OCI-LY1 (cell line): ENCODE data around the gene HNRNPM.

Experiments
- H2AFZ ChIP-seq: fragments of 200-600 bp; sonication (generic), shearing (Covaris generic); 2 replicates; pipeline ENCODE4 v1.6.0; 2014; ENCODE audit warnings: antibody characterized with exemption, mild to moderate bottlenecking, low read length
- H3F3A ChIP-seq: fragments of 200-600 bp; sonication (generic), shearing (Covaris generic); 2 replicates; pipeline ENCODE4 v1.6.0; 2014; ENCODE audit warnings: mild to moderate bottlenecking, antibody characterized with exemption, low read length, moderate library complexity; ENCODE audit not compliant: insufficient read depth
- H3K27ac ChIP-seq: fragments of 200-600 bp; sonication (generic); 2 replicates; pipeline ENCODE4 v1.5.1; 2014; ENCODE audit warnings: low read length, mixed run types, mild to moderate bottlenecking, low read depth; ENCODE audit not compliant: poor library complexity, severe bottlenecking
- H3K27me3 ChIP-seq: fragments of 200-600 bp; sonication (generic); 2 replicates; pipeline ENCODE4 v1.6.0; 2014; ENCODE audit warnings: antibody characterized with exemption, mild to moderate bottlenecking, low read length, moderate library complexity; ENCODE audit not compliant: insufficient read depth
- H3K36me3 ChIP-seq: fragments of 200-600 bp; sonication (generic); 2 replicates; pipeline ENCODE4 v1.6.1; 2014; ENCODE audit warnings: mild to moderate bottlenecking, antibody characterized with exemption, low read length, moderate library complexity, mixed read lengths; ENCODE audit not compliant: insufficient read depth
- H3K4me1 ChIP-seq: fragments of 200-600 bp; sonication (generic); 2 replicates; pipeline ENCODE4 v1.5.1; 2014; ENCODE audit warnings: mild to moderate bottlenecking, low read length, moderate library complexity; ENCODE audit not compliant: insufficient read depth, severe bottlenecking
- H3K4me2 ChIP-seq: fragments of 200-600 bp; sonication (generic), shearing (Covaris generic); 2 replicates; pipeline ENCODE4 v1.6.1; 2014; ENCODE audit warnings: low read length
- H3K4me3 ChIP-seq: fragments of 200-600 bp; sonication (generic); 2 replicates; pipeline ENCODE4 v1.5.1; 2014; ENCODE audit warnings: low read length, low read depth, mild to moderate bottlenecking, mixed read lengths; ENCODE audit not compliant: poor library complexity, severe bottlenecking
- H3K79me2 ChIP-seq: fragments of 200-600 bp; shearing (Covaris generic); 2 replicates; pipeline ENCODE4 v1.6.1; 2016; ENCODE audit warnings: mixed run types, low read length, mixed read lengths; ENCODE audit not compliant: insufficient read depth
- H3K9ac ChIP-seq: fragments of 200-600 bp; sonication (generic), shearing (Covaris generic); 2 replicates; pipeline ENCODE4 v1.6.1; 2014; ENCODE audit warnings: mild to moderate bottlenecking, low read length, mixed read lengths
- H3K9me2 ChIP-seq: fragments of 200-600 bp; sonication (generic), shearing (Covaris generic); 2 replicates; pipeline ENCODE4 v1.6.1; 2014; ENCODE audit warnings: low read depth, mild to moderate bottlenecking, low read length, mixed read lengths
- H3K9me3 ChIP-seq: fragments of 200-600 bp; shearing (Covaris generic); 2 replicates; pipeline ENCODE4 v1.6.1; 2014; ENCODE audit warnings: low read length, mixed read lengths
- H4K20me1 ChIP-seq: fragments of 200-600 bp; sonication (generic), shearing (Covaris generic); 2 replicates; pipeline ENCODE4 v1.6.0; 2016; ENCODE audit warnings: mild to moderate bottlenecking, low read length; ENCODE audit not compliant: insufficient read depth
- EZH2 ChIP-seq: fragments of 200-600 bp; sonication (generic), shearing (Covaris generic); IDR thresholded peaks from 2 replicates; pipeline ENCODE4 v1.8.0; 2017; ENCODE audit warnings: borderline replicate concordance, mixed run types, mild to moderate bottlenecking, antibody characterized with exemption, low read length, moderate library complexity, mixed read lengths
- TF ChIP-seq, protein P1 (sequence below): fragments of 200-600 bp; sonication (generic), shearing (Covaris generic); IDR thresholded peaks from 2 replicates; pipeline ENCODE4 v1.5.1; 2017; ENCODE audit warnings: mild to moderate bottlenecking, antibody characterized with exemption, low read length, moderate library complexity, mixed read lengths

Gene HNRNPM

DNA sequence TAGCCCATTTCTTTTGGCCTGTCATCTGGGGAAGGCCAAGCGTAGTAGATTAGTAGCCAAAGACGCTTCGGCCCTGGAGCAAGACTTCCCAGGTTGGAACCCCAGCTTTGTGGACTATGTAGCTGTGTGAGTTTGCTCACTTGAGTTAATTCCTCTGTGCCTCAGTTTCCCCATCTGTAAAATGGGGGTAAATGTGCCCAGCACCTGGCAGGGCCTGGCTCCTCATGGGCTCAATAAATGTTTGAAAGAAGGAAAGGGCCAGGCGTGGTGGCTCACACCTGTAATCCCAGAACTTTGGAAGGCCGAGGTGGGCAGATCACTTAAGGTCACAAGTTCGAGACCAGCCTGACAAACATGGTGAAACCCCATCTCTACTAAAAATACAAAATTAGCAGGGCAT, 14.9 kb upstream of the HNRNPM start:
- Histone ChIP-seq H3K9me3 (no peaks in the 10 kb centered on the region), H2AFZ (no peak overlapping the region), H3K36me3 (no peaks in the 10 kb centered on the region), H3K27me3 (no peaks in the 10 kb centered on the region), H3K27ac (no peak overlapping the region), H3K9ac (no peak overlapping the region), H3K4me2 (no peak overlapping the region), H3K79me2 (no peaks in the 10 kb centered on the region), H3K9me2 (no peaks in the 10 kb centered on the region), H4K20me1 (no peaks in the 10 kb centered on the region), H3K4me1 (no peaks in the 10 kb centered on the region), H3K4me3 (no peak overlapping the region), H3F3A (no peaks in the 10 kb centered on the region)
- TF ChIP-seq EZH2: no peak
- TF ChIP-seq, protein P1, sequence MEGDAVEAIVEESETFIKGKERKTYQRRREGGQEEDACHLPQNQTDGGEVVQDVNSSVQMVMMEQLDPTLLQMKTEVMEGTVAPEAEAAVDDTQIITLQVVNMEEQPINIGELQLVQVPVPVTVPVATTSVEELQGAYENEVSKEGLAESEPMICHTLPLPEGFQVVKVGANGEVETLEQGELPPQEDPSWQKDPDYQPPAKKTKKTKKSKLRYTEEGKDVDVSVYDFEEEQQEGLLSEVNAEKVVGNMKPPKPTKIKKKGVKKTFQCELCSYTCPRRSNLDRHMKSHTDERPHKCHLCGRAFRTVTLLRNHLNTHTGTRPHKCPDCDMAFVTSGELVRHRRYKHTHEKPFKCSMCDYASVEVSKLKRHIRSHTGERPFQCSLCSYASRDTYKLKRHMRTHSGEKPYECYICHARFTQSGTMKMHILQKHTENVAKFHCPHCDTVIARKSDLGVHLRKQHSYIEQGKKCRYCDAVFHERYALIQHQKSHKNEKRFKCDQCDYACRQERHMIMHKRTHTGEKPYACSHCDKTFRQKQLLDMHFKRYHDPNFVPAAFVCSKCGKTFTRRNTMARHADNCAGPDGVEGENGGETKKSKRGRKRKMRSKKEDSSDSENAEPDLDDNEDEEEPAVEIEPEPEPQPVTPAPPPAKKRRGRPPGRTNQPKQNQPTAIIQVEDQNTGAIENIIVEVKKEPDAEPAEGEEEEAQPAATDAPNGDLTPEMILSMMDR: no peak

DNA sequence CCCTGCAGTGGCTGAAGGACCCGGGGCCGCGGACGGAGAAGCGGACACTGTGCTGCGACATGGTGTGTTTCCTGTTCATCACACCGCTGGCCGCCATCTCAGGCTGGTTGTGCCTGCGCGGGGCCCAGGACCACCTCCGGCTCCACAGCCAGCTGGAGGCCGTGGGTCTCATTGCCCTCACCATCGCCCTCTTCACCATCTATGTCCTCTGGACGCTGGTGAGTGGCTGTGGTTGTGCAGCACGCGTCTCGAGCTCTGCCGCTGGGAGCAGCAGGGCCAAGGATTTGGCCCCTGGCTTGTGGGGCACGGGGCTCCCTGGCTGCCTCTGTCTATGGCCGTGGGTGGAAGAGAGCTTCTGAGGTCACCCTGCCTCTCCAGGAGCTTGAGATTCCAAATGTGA, 14.1 kb upstream of the HNRNPM start:
- Histone ChIP-seq H3K9ac (no peak overlapping the region), H3K27me3 (no peaks in the 10 kb centered on the region), H3K4me1 (no peaks in the 10 kb centered on the region), H3K27ac (no peak overlapping the region), H3F3A (no peaks in the 10 kb centered on the region), H3K4me3 (no peak overlapping the region), H3K9me3 (no peaks in the 10 kb centered on the region), H3K4me2 (no peak overlapping the region), H3K36me3 (no peaks in the 10 kb centered on the region), H3K9me2 (no peaks in the 10 kb centered on the region), H3K79me2 (no peaks in the 10 kb centered on the region), H4K20me1 (no peaks in the 10 kb centered on the region), H2AFZ (no peak overlapping the region)
- TF ChIP-seq EZH2: no peak
- TF ChIP-seq, protein P1: no peak

DNA sequence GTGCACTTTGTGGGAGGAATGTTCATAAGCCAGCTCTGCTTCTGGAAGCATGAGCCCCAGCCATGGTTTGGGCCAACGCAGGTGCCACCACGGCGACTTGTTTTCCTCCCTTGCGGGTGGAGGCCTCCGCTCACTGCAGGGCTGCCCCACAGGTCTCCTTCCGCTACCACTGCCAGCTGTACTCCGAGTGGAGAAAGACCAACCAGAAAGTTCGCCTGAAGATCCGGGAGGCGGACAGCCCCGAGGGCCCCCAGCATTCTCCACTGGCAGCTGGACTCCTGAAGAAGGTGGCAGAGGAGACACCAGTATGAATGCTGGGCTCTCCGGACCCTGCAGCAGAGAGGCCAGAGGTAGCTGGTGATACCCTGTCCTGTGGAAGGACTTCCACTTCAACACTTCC, 6.5 kb upstream of the HNRNPM start:
- H3K27me3 ChIP-seq: no peaks in the 10 kb centered on the region
- H3K79me2 ChIP-seq: no peaks in the 10 kb centered on the region
- H3K4me1 ChIP-seq: no peaks in the 10 kb centered on the region
- no peaks in the 10 kb centered on the region for H3K9me3 ChIP-seq
- H3K4me3 ChIP-seq: no peak overlapping the region
- H3K9me2 ChIP-seq: no peaks in the 10 kb centered on the region
- no peaks in the 10 kb centered on the region for H3K36me3 ChIP-seq
- no peaks in the 10 kb centered on the region for H3F3A ChIP-seq
- no peak overlapping the region for H3K9ac ChIP-seq
- H4K20me1 ChIP-seq: no peaks in the 10 kb centered on the region
- H2AFZ ChIP-seq: no peak overlapping the region
- H3K27ac ChIP-seq: no peak overlapping the region
- TF ChIP-seq, protein P1: no peak
- TF ChIP-seq EZH2: no peak
- H3K4me2 ChIP-seq: no peak overlapping the region
